ENCODE data around the gene TMEM187. TPM values are rescaled to one million over a fixed set of nuclear protein-coding genes. Genes with fewer than 3 reads are reported as not detected.

The TMEM187 gene
- total and polyA plus RNA-seq, 2 of the 4 experiments (the other 2 are of a cell fraction), result 3.4 to 6.2 TPM

DNA sequence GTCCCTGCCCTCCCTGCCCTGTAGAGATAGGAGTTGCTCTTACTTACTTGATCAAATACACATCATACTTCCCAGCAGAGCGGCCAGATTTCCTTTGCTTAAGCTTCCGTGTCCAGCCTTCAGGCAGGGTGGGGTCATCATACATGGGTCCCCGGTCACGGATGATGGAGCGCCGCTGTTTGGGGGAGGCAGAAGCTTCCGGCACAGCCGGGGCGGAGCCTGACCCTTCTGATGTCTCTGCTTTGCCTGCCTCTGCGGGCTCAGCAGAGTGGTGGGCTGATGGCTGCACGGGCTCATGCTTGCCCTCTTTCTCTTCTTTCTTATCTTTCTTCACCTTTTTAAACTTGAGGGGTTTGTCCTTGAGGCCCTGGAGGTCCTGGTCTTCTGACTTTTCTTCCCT is 59.6 kb downstream of the TMEM187 start:
- peaks cover 3% of the 10 kb centered on the region for H3K4me1 ChIP-seq (ENCODE audit: control insufficient read depth, insufficient read depth, low read length)
- H3K23ac ChIP-seq (ENCODE audit: low read depth, low read length), result no peak overlapping the region
- H4K8ac ChIP-seq (ENCODE audit: low read depth in 2 of 2, low read length in 2 of 2), result no peak overlapping the region
- POLR2A ChIA-PET (ENCODE audit: unreplicated experiment), result no interaction called here
- no peak overlapping the region for H3K4me3 ChIP-seq (ENCODE audit: insufficient read depth, low read depth, low read length)
- no CpG with 5 or more reads among the region's 11 CpGs for whole genome bisulfite sequencing, 2 experiments (ENCODE audit: extremely low coverage in 2 of 2, insufficient read length in 1 of 2)
- no peak overlapping the region for H3K56ac ChIP-seq (ENCODE audit: extremely low read depth, insufficient read depth, low read length)
- H3K4ac ChIP-seq (ENCODE audit: low read depth, low read length), result no peak overlapping the region
- H3K18ac ChIP-seq (ENCODE audit: low read depth, low read length), result no peak overlapping the region
- no peak overlapping the region for H2BK15ac ChIP-seq (ENCODE audit: low read depth, low read length)
- peaks cover 8% of the 10 kb centered on the region; the same call in 1 of the 2 replicates for H3K9me1 ChIP-seq (ENCODE audit: insufficient read depth, low read length)
- in situ Hi-C loops (cut with MboI; ENCODE audit: low sequenced_read_pairs), result no loop called here
- H3K27ac ChIP-seq (ENCODE audit: insufficient read depth, low read length), result no peak overlapping the region
- TF ChIP-seq MXI1 (IDR thresholded peaks at IDR 0.05; ENCODE audit: borderline replicate concordance, low read depth, low read length), result no peak
- no peak for TF ChIP-seq RCOR1 (IDR thresholded peaks at IDR 0.05; ENCODE audit: insufficient replicate concordance, low read length)
- no peak for TF ChIP-seq MAZ (IDR thresholded peaks at IDR 0.05; ENCODE audit: borderline replicate concordance, low read depth, low read length)
- TF ChIP-seq MAFK (IDR thresholded peaks at IDR 0.05; ENCODE audit: low read depth, low read length), result no peak
- TF ChIP-seq FOS (IDR thresholded peaks at IDR 0.05; ENCODE audit: low read depth, low read length), result no peak
- TF ChIP-seq, protein P1, sequence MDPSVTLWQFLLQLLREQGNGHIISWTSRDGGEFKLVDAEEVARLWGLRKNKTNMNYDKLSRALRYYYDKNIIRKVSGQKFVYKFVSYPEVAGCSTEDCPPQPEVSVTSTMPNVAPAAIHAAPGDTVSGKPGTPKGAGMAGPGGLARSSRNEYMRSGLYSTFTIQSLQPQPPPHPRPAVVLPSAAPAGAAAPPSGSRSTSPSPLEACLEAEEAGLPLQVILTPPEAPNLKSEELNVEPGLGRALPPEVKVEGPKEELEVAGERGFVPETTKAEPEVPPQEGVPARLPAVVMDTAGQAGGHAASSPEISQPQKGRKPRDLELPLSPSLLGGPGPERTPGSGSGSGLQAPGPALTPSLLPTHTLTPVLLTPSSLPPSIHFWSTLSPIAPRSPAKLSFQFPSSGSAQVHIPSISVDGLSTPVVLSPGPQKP (IDR thresholded peaks at IDR 0.05; ENCODE audit: borderline replicate concordance, low read depth, low read length), result no peak
- no peak for TF ChIP-seq SMC3 (IDR thresholded peaks at IDR 0.05; ENCODE audit: low read depth, low read length)
- TF ChIP-seq USF2 (IDR thresholded peaks at IDR 0.05; ENCODE audit: low read depth, low read length), result no peak
- no peak for TF ChIP-seq CHD1 (IDR thresholded peaks at IDR 0.05; ENCODE audit: low read depth, low read length)
- no peak for TF ChIP-seq CEBPB (IDR thresholded peaks at IDR 0.05; ENCODE audit: low read depth, low read length)
- TF ChIP-seq RFX5 (IDR thresholded peaks at IDR 0.05; ENCODE audit: low read depth, low read length), result no peak
- TF ChIP-seq NFE2L2 (IDR thresholded peaks at IDR 0.05; ENCODE audit: low read depth, low read length), result no peak
- TF ChIP-seq POLR2A (IDR thresholded peaks at IDR 0.05; ENCODE audit: low read depth, low read length), result no peak
- no peak for TF ChIP-seq BHLHE40 (IDR thresholded peaks at IDR 0.05; ENCODE audit: low read depth, low read length)
- TF ChIP-seq CTCF (conservative IDR thresholded peaks at IDR 0.05; ENCODE audit: low read depth, low read length), result no peak
- no peak for TF ChIP-seq RAD21 (IDR thresholded peaks at IDR 0.05; ENCODE audit: low read length)
- DNase-seq (no peak), ATAC-seq (ENCODE audit: low read depth) (no peak)
- no peak overlapping the region for H2BK120ac ChIP-seq (ENCODE audit: low read depth, low read length)
- no peaks in the 10 kb centered on the region for H3K9me3 ChIP-seq (ENCODE audit: control insufficient read depth, insufficient read depth, low read length)
- no peak overlapping the region for H2BK20ac ChIP-seq (ENCODE audit: low read depth, low read length)
- no peak overlapping the region for H3K4me2 ChIP-seq (ENCODE audit: low read depth, low read length)
- peaks cover 26% of the 10 kb centered on the region for H4K20me1 ChIP-seq (ENCODE audit: insufficient read depth, low read length)
- intact Hi-C loops (cut with micrococcal nuclease), result no loop called here
- peaks cover 16% of the 10 kb centered on the region for H3K36me3 ChIP-seq (ENCODE audit: control insufficient read depth, insufficient read depth, low read length)
- H2AK5ac ChIP-seq (ENCODE audit: low read depth, low read length), result no peak overlapping the region
- H2AFZ ChIP-seq (replicated peaks; ENCODE audit: low read length, poor library complexity), result no peak overlapping the region
- dilution Hi-C loops (cut with HindIII; ENCODE audit: low sequenced_read_pairs, unreplicated experiment), result no loop called here
- H2AK9ac ChIP-seq (replicated peaks; ENCODE audit: low read depth, low read length, poor library complexity), result no peak overlapping the region
- peaks cover 18 to 34% of the 10 kb centered on the region in 2 experiments; a peak in 3 of 4 replicates for H3K79me1 ChIP-seq (ENCODE audit: low read depth in 1 of 2, low read length in 2 of 2)
- CTCF ChIA-PET, result no interaction called here
- H2BK5ac ChIP-seq (ENCODE audit: low read depth, low read length, poor library complexity, severe bottlenecking), result no peak overlapping the region
- no peak overlapping the region for H4K5ac ChIP-seq (ENCODE audit: low read depth, low read length)
- H3K9ac ChIP-seq (ENCODE audit: low read depth, low read length), result no peak overlapping the region
- H4K91ac ChIP-seq (ENCODE audit: insufficient read depth, low read depth, low read length), result no peak overlapping the region
- no peak overlapping the region for H3K14ac ChIP-seq (replicated peaks; ENCODE audit: low read depth, low read length)
- no peaks in the 10 kb centered on the region for H3K27me3 ChIP-seq (ENCODE audit: control insufficient read depth, insufficient read depth, low read length)
- BruUV-seq (replicated peaks), result no TSS peak

Data from IMR-90 (cell line).